ENCODE results near the gene YEATS2. TPM values are rescaled to one million over a fixed set of nuclear protein-coding genes. Genes with fewer than 3 reads are reported as not detected.

The YEATS2 gene
- total RNA-seq, 1 donor from 2014 or later, result 68.4 TPM

- Mint-ChIP-seq H3K4me3 (ENCODE audit: low read depth) (no peak overlapping the region), H3K27ac (peak overlapping the region; percentile 86), H3K9me3 (ENCODE audit: low read depth) (no peaks in the 10 kb centered on the region), H3K27me3 (no peaks in the 10 kb centered on the region), H3K36me3 (ENCODE audit: insufficient read depth) (peaks cover 36% of the 10 kb centered on the region), H3K4me1 (ENCODE audit: low read depth) (peaks cover 4% of the 10 kb centered on the region)
- DNase-seq (ENCODE audit: low spot score, unreplicated experiment), result no peak
- no peak for TF ChIP-seq CTCF (IDR thresholded peaks at IDR 0.05; ENCODE audit: unreplicated experiment)
These were observed 47.9 kb downstream of the YEATS2 start for GRCh38 chr3:183745300-183746098.

GRCh38 chr3:183754052-183754451, 56.5 kb downstream of the YEATS2 start:
- no peaks in the 10 kb centered on the region for H3K9me3 Mint-ChIP-seq (ENCODE audit: low read depth)
- no peaks in the 10 kb centered on the region for H3K27me3 Mint-ChIP-seq
- DNase-seq (ENCODE audit: low spot score, unreplicated experiment), result no peak
- H3K27ac Mint-ChIP-seq, result peak overlapping the region; percentile 71
- H3K4me3 Mint-ChIP-seq (ENCODE audit: low read depth), result no peak overlapping the region
- TF ChIP-seq CTCF (IDR thresholded peaks at IDR 0.05; ENCODE audit: unreplicated experiment), result no peak
- peaks cover 30% of the 10 kb centered on the region for H3K36me3 Mint-ChIP-seq (ENCODE audit: insufficient read depth)
- no peaks in the 10 kb centered on the region for H3K4me1 Mint-ChIP-seq (ENCODE audit: low read depth)

- no peaks in the 10 kb centered on the region for H3K4me1 Mint-ChIP-seq (ENCODE audit: low read depth)
- H3K36me3 Mint-ChIP-seq (ENCODE audit: insufficient read depth), result peaks cover 24% of the 10 kb centered on the region
- no peak overlapping the region for H3K27ac Mint-ChIP-seq
- DNase-seq (ENCODE audit: low spot score, unreplicated experiment), result no peak
- H3K27me3 Mint-ChIP-seq, result no peaks in the 10 kb centered on the region
- H3K9me3 Mint-ChIP-seq (ENCODE audit: low read depth), result no peaks in the 10 kb centered on the region
- TF ChIP-seq CTCF (IDR thresholded peaks at IDR 0.05; ENCODE audit: unreplicated experiment), result no peak
- no peak overlapping the region for H3K4me3 Mint-ChIP-seq (ENCODE audit: low read depth)
These were observed 64.7 kb downstream of the YEATS2 start for GRCh38 chr3:183762304-183762703.

- Mint-ChIP-seq H3K9me3 (ENCODE audit: low read depth) (no peaks in the 10 kb centered on the region), H3K36me3 (ENCODE audit: insufficient read depth) (peaks cover 21% of the 10 kb centered on the region), H3K4me3 (ENCODE audit: low read depth) (no peak overlapping the region), H3K27ac (peak overlapping the region; percentile 7), H3K27me3 (no peaks in the 10 kb centered on the region), H3K4me1 (ENCODE audit: low read depth) (no peaks in the 10 kb centered on the region)
- no peak for TF ChIP-seq CTCF (IDR thresholded peaks at IDR 0.05; ENCODE audit: unreplicated experiment)
- no peak for DNase-seq (ENCODE audit: low spot score, unreplicated experiment)
These were observed 67.5 kb downstream of the YEATS2 start for GRCh38 chr3:183764847-183765731.

GRCh38 chr3:183766107-183766506, 68.5 kb downstream of the YEATS2 start:
- Mint-ChIP-seq H3K4me3 (ENCODE audit: low read depth) (no peak overlapping the region), H3K4me1 (ENCODE audit: low read depth) (no peaks in the 10 kb centered on the region), H3K36me3 (ENCODE audit: insufficient read depth) (peaks cover 19% of the 10 kb centered on the region), H3K27me3 (no peaks in the 10 kb centered on the region), H3K9me3 (ENCODE audit: low read depth) (no peaks in the 10 kb centered on the region), H3K27ac (peak overlapping the region; percentile 86)
- TF ChIP-seq CTCF (IDR thresholded peaks at IDR 0.05; ENCODE audit: unreplicated experiment), result no peak
- DNase-seq (ENCODE audit: low spot score, unreplicated experiment), result no peak

All from progenitor cell of endocrine pancreas (in vitro differentiated cells).